Ovary (tissue), 9 donors: Measurements from ENCODE around the gene PIK3C2G. TPM values are rescaled to one million over a fixed set of nuclear protein-coding genes. Genes with fewer than 3 reads are reported as not detected.

ENCODE experiments used
- DNase-seq, 5 donors: peaks; one replicate each; pipeline ENCODE4 v3.0.0-alpha.2; 2019 to 2020
- H3K27ac ChIP-seq, 2 donors: fragments of 200-600 bp; one replicate each; pipeline versions ENCODE4 v1.5.1 to v1.8.0; 2019 to 2022
- H3K27me3 ChIP-seq: fragments of 200-600 bp; one replicate; pipeline ENCODE4 v1.8.0; 2022
- H3K36me3 ChIP-seq: fragments of 200-600 bp; sonication (generic); one replicate; pipeline ENCODE4 v1.5.1; 2019
- H3K4me1 ChIP-seq: one replicate; pipeline ENCODE4 v1.8.1; 2013; ENCODE audit warnings: mild to moderate bottlenecking, moderate library complexity; ENCODE audit not compliant: insufficient read depth
- H3K4me3 ChIP-seq: fragments of 200-600 bp; sonication (generic); one replicate; pipeline ENCODE4 v1.5.1; 2017
- H3K9me3 ChIP-seq, 2 donors: fragments of 200-600 bp in 1 of 2; sonication (generic) in 1 of 2; one replicate each; pipeline versions ENCODE4 v1.5.1 to v1.8.1; 2013 to 2019; ENCODE audit warnings: mild to moderate bottlenecking in 1 of 2, moderate library complexity in 1 of 2
- CTCF ChIP-seq, 3 donors: fragments of 450-650 bp in 2 of 3; fragments of 200-600 bp in 1 of 3; IDR thresholded peaks; one replicate each; pipeline versions ENCODE4 v1.5.1 to v1.8.0; 2016 to 2022; ENCODE audit warnings: antibody characterized with exemption in 3 of 3, mild to moderate bottlenecking in 1 of 3
- EP300 ChIP-seq: sonication (generic); formaldehyde crosslinking; IDR thresholded peaks from one replicate; pipeline ENCODE4 v1.6.1; 2017; ENCODE audit warnings: antibody characterized with exemption
- POLR2A ChIP-seq: fragments of 450-650 bp; IDR thresholded peaks from one replicate; pipeline ENCODE4 v1.6.1; 2017; ENCODE audit warnings: antibody characterized with exemption, mild to moderate bottlenecking, moderate library complexity
- WGBS, 3 donors: extraction: QIAGEN DNeasy Blood & Tissue Kit in 1 of 3; methylation state at CpG; one replicate each; pipeline versions ENCODE4 v1.1.5 to v1.1.7; 2013 to 2017; 5-methylcytosine and 5-hydroxymethylcytosine counted together
- intact Hi-C, 4 donors: fragments of 100-400 bp; cut with DNase I; formaldehyde crosslinking; loops; one replicate each; pipeline versions ENCODE4 v1.11.0 to v1.15.1; 2022 to 2023
- polyA plus RNA-seq, 2 donors: library from polyadenylated mRNA; stranded (reverse); fragments of 200-250 nt in 1 of 2; fragments of 350-450 nt in 1 of 2; fragmentation: Illumina TruSeq in 1 of 2; extraction: RNeasy Lipid Tissue Mini Kit (QIAGEN cat#74804) in 1 of 2; gene quantifications; one replicate each; pipeline ENCODE4 v1.2.3, GENCODE V29; 2013 to 2014
- total RNA-seq, 7 donors: library from RNA; depleted of rRNA in 2 of 7; stranded (reverse); fragments of >200 nt in 2 of 7; fragmentation: NEBNext Ultra II Directional in 3 of 7; extraction: Animal tissue kit (Norgen Biotek cat#: 25700) in 3 of 7; gene quantifications; one replicate each; pipeline versions ENCODE4 v1.1.0 to v1.2.4, GENCODE V29; 2016 to 2023
- donor health status: DM: no; HTN: no; CAD: no; lungs with moderate emphysema.
- donor health status: DM: no; HTN: no; CAD: no.
- donor health status: Bipolar disorder and iron deficiency.
- donor health status: DM: yes; HTN: yes; CAD: no.
- donor health status: DM: no; HTN: no; CAD: no.
- donor health status: DM: yes; HTN: yes; CAD: no.

Gene PIK3C2G
- total and polyA plus RNA-seq, 9 donors, result 0.02 to 1.6 (median 0.07) TPM; not detected in 4

GRCh38 chr12:18644564-18644963 is 383.2 kb downstream of the PIK3C2G start:
- Histone ChIP-seq H3K27ac (no peak overlapping the region), H3K9me3 (no peaks in the 10 kb centered on the region), H3K4me1 (peaks cover 3% of the 10 kb centered on the region), H3K36me3 (no peaks in the 10 kb centered on the region), H3K27me3 (no peaks in the 10 kb centered on the region), H3K4me3 (no peak overlapping the region)
- TF ChIP-seq EP300, result no peak
- TF ChIP-seq POLR2A, result no peak
- no peak for TF ChIP-seq CTCF (IDR thresholded peaks at IDR 0.05)
- intact Hi-C loops, result no loop called here
- 84 to 95% (median 92%) methylated on average over 3 of the region's 3 CpGs for WGBS, 3 donors
- no peak for DNase-seq

GRCh38 chr12:18646286-18646890 is 385.1 kb downstream of the PIK3C2G start:
- H3K27me3 ChIP-seq, result no peaks in the 10 kb centered on the region
- intact Hi-C loops, result no loop called here
- DNase-seq, result no peak
- WGBS, 3 donors, result 55 to 81% (median 73%) methylated on average over 6 of the region's 6 CpGs
- no peak overlapping the region for H3K27ac ChIP-seq
- peaks cover 3% of the 10 kb centered on the region for H3K4me1 ChIP-seq
- no peaks in the 10 kb centered on the region for H3K36me3 ChIP-seq
- TF ChIP-seq EP300 (no peak), CTCF (IDR thresholded peaks at IDR 0.05) (no peak), POLR2A (no peak)
- H3K9me3 ChIP-seq, result no peaks in the 10 kb centered on the region
- no peak overlapping the region for H3K4me3 ChIP-seq

- Histone ChIP-seq H3K4me3 (no peak overlapping the region), H3K27ac (no peak overlapping the region), H3K27me3 (no peaks in the 10 kb centered on the region), H3K9me3 (no peaks in the 10 kb centered on the region), H3K4me1 (no peaks in the 10 kb centered on the region), H3K36me3 (no peaks in the 10 kb centered on the region)
- TF ChIP-seq EP300, result no peak
- no peak for TF ChIP-seq CTCF (IDR thresholded peaks at IDR 0.05)
- no peak for TF ChIP-seq POLR2A
- WGBS, 3 donors, result 89 to 97% (median 93%) methylated on average over 2 of the region's 2 CpGs
- DNase-seq, result no peak
- intact Hi-C loops, result no loop called here
These were observed 390.2 kb downstream of the PIK3C2G start for GRCh38 chr12:18651525-18651924.

GRCh38 chr12:18652596-18652995 is 391.3 kb downstream of the PIK3C2G start:
- no peak for TF ChIP-seq POLR2A
- no peak for TF ChIP-seq CTCF (IDR thresholded peaks at IDR 0.05)
- TF ChIP-seq EP300, result no peak
- Histone ChIP-seq H3K27ac (no peak overlapping the region), H3K36me3 (no peaks in the 10 kb centered on the region), H3K27me3 (no peaks in the 10 kb centered on the region), H3K4me3 (no peak overlapping the region), H3K9me3 (no peaks in the 10 kb centered on the region), H3K4me1 (no peaks in the 10 kb centered on the region)
- no peak for DNase-seq
- intact Hi-C loops, result no loop called here
